ENCODE data around the gene FSD2. TPM values are rescaled to one million over a fixed set of nuclear protein-coding genes. Genes with fewer than 3 reads are reported as not detected.

FSD2 gene
- total RNA-seq, 4 donors from 2014 or later = 0.13 to 1.6 (median 0.69) TPM

- no peak for DNase-seq
- intact Hi-C loops (cut with DNase I) = no loop called here
- Histone ChIP-seq H3K4me3 (replicated peaks in 1 of 3) (no peak overlapping the region), H3K36me3 (no peaks in the 10 kb centered on the region), H3K27ac (no peak overlapping the region), H3K27me3 (no peaks in the 10 kb centered on the region), H3K4me1 (no peaks in the 10 kb centered on the region), H3K9me3 (no peaks in the 10 kb centered on the region)
- TF ChIP-seq, protein P1, sequence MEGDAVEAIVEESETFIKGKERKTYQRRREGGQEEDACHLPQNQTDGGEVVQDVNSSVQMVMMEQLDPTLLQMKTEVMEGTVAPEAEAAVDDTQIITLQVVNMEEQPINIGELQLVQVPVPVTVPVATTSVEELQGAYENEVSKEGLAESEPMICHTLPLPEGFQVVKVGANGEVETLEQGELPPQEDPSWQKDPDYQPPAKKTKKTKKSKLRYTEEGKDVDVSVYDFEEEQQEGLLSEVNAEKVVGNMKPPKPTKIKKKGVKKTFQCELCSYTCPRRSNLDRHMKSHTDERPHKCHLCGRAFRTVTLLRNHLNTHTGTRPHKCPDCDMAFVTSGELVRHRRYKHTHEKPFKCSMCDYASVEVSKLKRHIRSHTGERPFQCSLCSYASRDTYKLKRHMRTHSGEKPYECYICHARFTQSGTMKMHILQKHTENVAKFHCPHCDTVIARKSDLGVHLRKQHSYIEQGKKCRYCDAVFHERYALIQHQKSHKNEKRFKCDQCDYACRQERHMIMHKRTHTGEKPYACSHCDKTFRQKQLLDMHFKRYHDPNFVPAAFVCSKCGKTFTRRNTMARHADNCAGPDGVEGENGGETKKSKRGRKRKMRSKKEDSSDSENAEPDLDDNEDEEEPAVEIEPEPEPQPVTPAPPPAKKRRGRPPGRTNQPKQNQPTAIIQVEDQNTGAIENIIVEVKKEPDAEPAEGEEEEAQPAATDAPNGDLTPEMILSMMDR (IDR thresholded peaks at IDR 0.05) = no peak
- TF ChIP-seq POLR2A (IDR thresholded peaks at IDR 0.05) = no peak
- 89 to 93% methylated on average over 4 of the region's 4 CpGs for WGBS, 2 donors
Observed at GRCh38 chr15:82764117-82764490, 41.8 kb downstream of the FSD2 start.

GRCh38 chr15:82763361-82764116 lies 42.3 kb downstream of the FSD2 start:
- Histone ChIP-seq H3K36me3 (no peaks in the 10 kb centered on the region), H3K9me3 (no peaks in the 10 kb centered on the region), H3K27ac (no peak overlapping the region), H3K27me3 (no peaks in the 10 kb centered on the region), H3K4me3 (replicated peaks in 1 of 3) (no peak overlapping the region), H3K4me1 (no peaks in the 10 kb centered on the region)
- no peak for TF ChIP-seq POLR2A (IDR thresholded peaks at IDR 0.05)
- TF ChIP-seq, protein P1 (IDR thresholded peaks at IDR 0.05) = no peak
- 92 to 94% methylated on average over 7 of the region's 7 CpGs for WGBS, 2 donors
- intact Hi-C loops (cut with DNase I) = no loop called here
- no peak for DNase-seq

- H3K27ac ChIP-seq = no peak overlapping the region
Observed at GRCh38 chr15:82751308-82751707, 54.6 kb downstream of the FSD2 start.

DNA sequence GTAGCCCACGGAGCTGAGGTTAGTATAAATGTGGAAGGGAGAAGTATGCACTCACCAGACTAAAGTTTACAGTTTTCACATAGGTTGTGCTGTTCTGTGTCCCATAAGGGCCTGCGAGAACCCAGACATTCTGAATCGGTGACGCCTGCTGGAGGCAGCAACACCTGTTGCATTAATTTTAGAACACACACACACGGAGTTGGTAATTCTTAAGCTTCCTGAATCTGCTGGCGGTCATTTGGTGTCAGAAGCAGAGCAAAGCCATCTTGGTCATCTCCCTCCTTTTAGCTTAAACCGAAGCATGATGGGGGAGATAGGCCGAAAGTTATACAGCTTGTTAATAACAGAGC lies 55.1 kb downstream of the FSD2 start:
- WGBS, 2 donors = 1 to 3% methylated on average over 8 of the region's 8 CpGs
- intact Hi-C loops (cut with DNase I) = loop anchor here (5.0 kb wide), 1 partner anchor 51 kb away; no protein-coding TSS in a partner anchor
- Histone ChIP-seq H3K9me3 (no peaks in the 10 kb centered on the region), H3K4me1 (peaks cover 18% of the 10 kb centered on the region in 2 donors), H3K27ac (peak overlapping the region in 2 of 3 donors; percentile 88 to 97), H3K27me3 (no peaks in the 10 kb centered on the region), H3K36me3 (peaks cover 12 to 14% of the 10 kb centered on the region in 2 donors), H3K4me3 (replicated peaks in 1 of 3) (peak overlapping the region; percentile 26 to 81 (median 61))
- TF ChIP-seq, protein P1 (IDR thresholded peaks at IDR 0.05) = no peak
- no peak for TF ChIP-seq POLR2A (IDR thresholded peaks at IDR 0.05)
- DNase-seq = peak in 1 of 2 donors; percentile 1

More at GRCh38 chr15:82751308-82751707, 54.6 kb downstream of the FSD2 start:
- Histone ChIP-seq H3K27me3 (no peaks in the 10 kb centered on the region), H3K4me3 (replicated peaks in 1 of 3) (peak overlapping the region in 2 of 3 donors; percentile 61 to 81), H3K36me3 (peaks cover 12 to 19% of the 10 kb centered on the region in 2 donors), H3K9me3 (no peaks in the 10 kb centered on the region), H3K4me1 (peaks cover 18% of the 10 kb centered on the region in 2 donors)
- no peak for DNase-seq
- WGBS, 2 donors = 55 to 56% methylated on average over 4 of the region's 4 CpGs
- TF ChIP-seq, protein P1 (IDR thresholded peaks at IDR 0.05) = no peak
- TF ChIP-seq POLR2A (IDR thresholded peaks at IDR 0.05) = no peak
- intact Hi-C loops (cut with DNase I) = loop anchor here (5.0 kb wide), 1 partner anchor 51 kb away; no protein-coding TSS in a partner anchor

All from thyroid gland (tissue), 4 donors.